NCI-H524 (cell line): ENCODE results near the gene NEK6.

ENCODE experiments used
- DNase-seq, 2 experiments: peaks; one replicate each; lab custom pipeline; 2025; lab: John Stamatoyannopoulos, UW

NEK6 gene

GRCh38 chr9:124399323-124399967 lies 141.7 kb downstream of the NEK6 start:
- no peak for DNase-seq

DNA sequence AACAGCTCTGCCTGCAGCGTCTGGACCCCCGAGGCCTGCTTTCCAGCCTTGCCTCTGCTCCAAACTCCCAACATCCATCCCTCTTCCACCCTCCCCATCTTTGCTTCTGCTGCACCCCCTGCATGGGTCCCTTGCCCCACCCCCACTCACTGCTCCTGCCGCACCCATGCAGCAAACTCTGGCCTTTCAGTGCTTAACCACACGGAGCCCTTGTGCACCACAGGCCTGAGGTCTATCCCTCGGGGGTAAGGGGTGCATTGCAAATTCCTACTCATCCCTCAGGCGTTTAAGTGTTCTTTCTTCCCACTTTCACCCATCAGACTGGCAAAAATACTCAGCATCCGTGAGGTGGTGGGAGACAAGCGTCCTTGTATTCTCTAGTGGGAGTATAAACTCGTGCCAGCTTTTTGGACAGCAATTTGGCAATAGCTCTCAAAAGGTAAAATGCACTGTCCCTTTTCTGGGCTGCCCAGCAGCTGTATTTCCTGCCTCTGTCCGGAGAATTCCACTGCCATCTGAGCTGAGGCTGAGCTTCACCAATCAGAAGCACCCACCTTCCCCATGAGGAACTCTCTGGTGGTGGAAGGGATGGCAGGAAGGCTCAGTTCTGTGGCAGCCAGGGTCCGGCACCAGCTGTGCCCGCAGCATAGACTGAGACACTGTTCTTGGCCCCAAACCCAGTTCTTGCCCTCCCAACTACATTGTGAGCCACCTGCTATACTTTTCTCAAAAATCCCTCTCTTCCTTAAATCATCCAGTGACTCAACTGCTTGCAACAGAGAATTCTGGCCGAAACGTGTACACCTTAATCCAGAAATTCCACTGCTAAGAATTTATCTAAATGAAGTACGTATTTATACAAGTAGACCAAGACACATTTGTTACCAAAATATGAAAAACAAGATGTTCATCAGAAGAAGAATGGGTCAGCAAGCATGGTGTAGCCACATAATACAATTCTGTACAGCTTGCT lies 142.5 kb downstream of the NEK6 start:
- no peak for DNase-seq
